C4-2B (cell line): ENCODE measurements around the gene TFPI2.

Source experiments
- ZFX ChIP-seq: fragments of 450-650 bp; IDR thresholded peaks from 2 replicates; pipeline ENCODE4 v1.6.1; 2017
- TF ChIP-seq, protein P1 (sequence below): fragments of 450-650 bp; conservative IDR thresholded peaks from 2 replicates; pipeline ENCODE4 v1.5.1; 2017; ENCODE audit warnings: mild to moderate bottlenecking

DNA sequence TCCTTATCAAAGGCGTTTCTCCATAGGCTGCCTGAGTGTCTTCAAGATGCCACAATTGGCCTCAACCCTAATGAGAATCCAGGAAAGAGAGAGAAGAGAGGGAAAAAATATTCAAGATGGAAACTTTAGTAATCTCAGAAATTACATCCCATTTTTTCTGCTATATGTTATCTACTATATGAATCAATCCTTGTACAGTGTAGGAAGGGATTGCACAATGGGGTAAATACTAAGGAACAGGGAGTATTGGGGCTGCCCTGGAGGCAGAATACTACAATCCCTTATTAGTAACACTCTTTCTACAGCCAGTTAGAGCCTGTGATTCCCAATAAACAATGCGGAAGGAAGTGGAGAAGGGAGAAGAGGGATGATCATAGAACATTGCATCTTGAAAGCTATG, 27.9 kb downstream of the TFPI2 start:
- TF ChIP-seq, protein P1, sequence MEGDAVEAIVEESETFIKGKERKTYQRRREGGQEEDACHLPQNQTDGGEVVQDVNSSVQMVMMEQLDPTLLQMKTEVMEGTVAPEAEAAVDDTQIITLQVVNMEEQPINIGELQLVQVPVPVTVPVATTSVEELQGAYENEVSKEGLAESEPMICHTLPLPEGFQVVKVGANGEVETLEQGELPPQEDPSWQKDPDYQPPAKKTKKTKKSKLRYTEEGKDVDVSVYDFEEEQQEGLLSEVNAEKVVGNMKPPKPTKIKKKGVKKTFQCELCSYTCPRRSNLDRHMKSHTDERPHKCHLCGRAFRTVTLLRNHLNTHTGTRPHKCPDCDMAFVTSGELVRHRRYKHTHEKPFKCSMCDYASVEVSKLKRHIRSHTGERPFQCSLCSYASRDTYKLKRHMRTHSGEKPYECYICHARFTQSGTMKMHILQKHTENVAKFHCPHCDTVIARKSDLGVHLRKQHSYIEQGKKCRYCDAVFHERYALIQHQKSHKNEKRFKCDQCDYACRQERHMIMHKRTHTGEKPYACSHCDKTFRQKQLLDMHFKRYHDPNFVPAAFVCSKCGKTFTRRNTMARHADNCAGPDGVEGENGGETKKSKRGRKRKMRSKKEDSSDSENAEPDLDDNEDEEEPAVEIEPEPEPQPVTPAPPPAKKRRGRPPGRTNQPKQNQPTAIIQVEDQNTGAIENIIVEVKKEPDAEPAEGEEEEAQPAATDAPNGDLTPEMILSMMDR = no peak
- TF ChIP-seq ZFX = no peak
